GM18858 (cell line): Measurements from ENCODE around the gene ZNF574.
"Not testable (repeated sequence)": the region's sequence is repeated elsewhere in the genome, so short reads cannot be mapped to it uniquely, and the experiment has no call there.

Experiments used
- ATAC-seq: cut with Tn5 transposase; IDR thresholded peaks from one replicate; pipeline ENCODE4 v1.9.1; 2021; ENCODE audit not compliant: unreplicated experiment

Gene ZNF574

GRCh38 chr19:42075616-42076379, at the start of gene ZNF574:
Gene ZNF574 (plus strand): TSS chr19:42076166. CDS start chr19:42078607, 2,441 bp downstream.
- peak; percentile 83 for ATAC-seq

- no peak for ATAC-seq
Measured at GRCh38 chr19:42028304-42029216, 47.4 kb upstream of the ZNF574 start.

- no peak for ATAC-seq
Measured at GRCh38 chr19:42030645-42031440, 45.1 kb upstream of the ZNF574 start.

- ATAC-seq = no peak
Measured at GRCh38 chr19:42032431-42032830, 43.5 kb upstream of the ZNF574 start.

GRCh38 chr19:42033413-42033812, 42.6 kb upstream of the ZNF574 start:
- ATAC-seq = no peak

- ATAC-seq = not testable (repeated sequence)
Measured at GRCh38 chr19:42034640-42035391, 41.1 kb upstream of the ZNF574 start.

GRCh38 chr19:42037649-42038048, 38.3 kb upstream of the ZNF574 start:
- no peak for ATAC-seq

- no peak for ATAC-seq
Measured at GRCh38 chr19:42038666-42039065, 37.3 kb upstream of the ZNF574 start.

GRCh38 chr19:42040031-42040430, 35.9 kb upstream of the ZNF574 start:
- ATAC-seq = no peak

- ATAC-seq = not testable (repeated sequence)
Measured at GRCh38 chr19:42040491-42040890, 35.5 kb upstream of the ZNF574 start.

- no peak for ATAC-seq
Measured at GRCh38 chr19:42042455-42043170, 33.4 kb upstream of the ZNF574 start.

GRCh38 chr19:42045575-42045974, 30.4 kb upstream of the ZNF574 start:
- ATAC-seq = no peak

- ATAC-seq = no peak
Measured at GRCh38 chr19:42048992-42049391, 27.0 kb upstream of the ZNF574 start.

GRCh38 chr19:42051166-42052115, 24.5 kb upstream of the ZNF574 start:
- ATAC-seq = no peak

GRCh38 chr19:42052241-42052863, 23.6 kb upstream of the ZNF574 start:
- ATAC-seq = no peak

- no peak for ATAC-seq
Measured at GRCh38 chr19:42053037-42053935, 22.7 kb upstream of the ZNF574 start.

GRCh38 chr19:42054205-42054604, 21.8 kb upstream of the ZNF574 start:
- ATAC-seq = no peak
